HepG2 (cell line): ENCODE data around the gene CYP17A1. TPM values are rescaled to one million over a fixed set of nuclear protein-coding genes. Genes with fewer than 3 reads are reported as not detected.
A peak's percentile ranks its signal among the peaks of the same experiment; 100 is the strongest.

Experiments
- ELF4 ChIP-seq: sonication (generic); formaldehyde crosslinking; IDR thresholded peaks from 2 replicates; pipeline ENCODE4 v1.5.0; 2020; ENCODE audit warnings: missing genetic modification reagents, mild to moderate bottlenecking, moderate library complexity, borderline replicate concordance
- FOSL2 ChIP-seq: sonication (generic); formaldehyde crosslinking; IDR thresholded peaks from 2 replicates; pipeline ENCODE4 v1.4.0; 2020; ENCODE audit warnings: missing genetic modification reagents
- HCFC1 ChIP-seq: fragments of 150-350 bp; IDR thresholded peaks from 2 replicates; pipeline ENCODE4 v1.6.1; 2014; ENCODE audit warnings: low read depth, low read length
- HMGA1 ChIP-seq: sonication (generic); formaldehyde crosslinking; conservative IDR thresholded peaks from 2 replicates; pipeline ENCODE4 v1.4.0; 2020; ENCODE audit warnings: missing genetic modification reagents
- KDM5B ChIP-seq: sonication (generic); formaldehyde crosslinking; IDR thresholded peaks from 2 replicates; pipeline ENCODE4 v1.4.0; 2020; ENCODE audit warnings: missing genetic modification reagents, mild to moderate bottlenecking, borderline replicate concordance
- MAFK ChIP-seq, 2 experiments: IDR thresholded peaks in 1 of 2; conservative IDR thresholded peaks in 1 of 2; 2 replicates each; pipeline ENCODE4 v1.6.1; 2011; ENCODE audit warnings: improper control_type of control experiment in 2 of 2, low read length in 2 of 2
- MEIS2 ChIP-seq: sonication (generic); formaldehyde crosslinking; IDR thresholded peaks from 2 replicates; pipeline ENCODE4 v1.9.0; 2021; ENCODE audit warnings: mild to moderate bottlenecking, missing genetic modification reagents
- MXD4 ChIP-seq: IDR thresholded peaks from 2 replicates; pipeline ENCODE4 v1.6.1; 2016; ENCODE audit warnings: mild to moderate bottlenecking, missing biosample characterization, missing genetic modification reagents
- SYNCRIP ChIP-seq: fragments of 200-400 bp; formaldehyde crosslinking; IDR thresholded peaks from 2 replicates; pipeline ENCODE4 v1.6.1; 2018; ENCODE audit warnings: mild to moderate bottlenecking, low read depth, low read length; ENCODE audit not compliant: insufficient read depth
- ZBTB38 ChIP-seq: sonication (generic); formaldehyde crosslinking; IDR thresholded peaks from 2 replicates; pipeline ENCODE4 v1.5.1; 2020; ENCODE audit warnings: mild to moderate bottlenecking, missing genetic modification reagents
- ZNF3 ChIP-seq: IDR thresholded peaks from 2 replicates; pipeline ENCODE4 v1.7.0; 2017; ENCODE audit warnings: inconsistent platforms
- ZNF350 ChIP-seq: sonication (generic); formaldehyde crosslinking; IDR thresholded peaks from 2 replicates; pipeline ENCODE4 v1.4.0; 2020; ENCODE audit warnings: mild to moderate bottlenecking, low read depth, missing genetic modification reagents, borderline replicate concordance
- ZNF766 ChIP-seq: sonication (generic); formaldehyde crosslinking; IDR thresholded peaks from 2 replicates; pipeline ENCODE4 v1.5.0; 2020; ENCODE audit warnings: missing genetic modification reagents, borderline replicate concordance
- ZNF772 ChIP-seq: sonication (generic); formaldehyde crosslinking; IDR thresholded peaks from 2 replicates; pipeline ENCODE4 v1.5.0; 2020; ENCODE audit warnings: mild to moderate bottlenecking, missing genetic modification reagents
- polyA plus RNA-seq, 8 experiments: library from polyadenylated mRNA; depleted of rRNA in 3 of 8; stranded (reverse) in 7 of 8; unstranded in 1 of 8; fragments of >200 nt; fragmentation: Illumina TruSeq in 4 of 8; extraction: Trizol in 4 of 8; gene quantifications; 2 replicates each; pipeline versions ENCODE4 v1.2.1 to v1.2.3, GENCODE V29; 2011 to 2016; ENCODE audit warnings: low read depth in 4 of 8, missing spikeins in 1 of 8, mixed read lengths in 1 of 8; ENCODE audit not compliant: insufficient read depth in 1 of 8
- total RNA-seq, 5 experiments: library from RNA; depleted of rRNA; stranded (reverse); fragments of >200 nt; fragmentation: Illumina TruSeq; extraction: Trizol; gene quantifications; 2 replicates each; pipeline ENCODE4 v1.2.3, GENCODE V29; 2016; ENCODE audit warnings: low read depth in 1 of 5
- TF ChIP-seq, protein P1 (sequence below): sonication (generic); formaldehyde crosslinking; IDR thresholded peaks from 2 replicates; pipeline ENCODE4 v1.4.0; 2020; ENCODE audit warnings: mild to moderate bottlenecking, missing genetic modification reagents
- TF ChIP-seq, protein P2 (sequence below), 2 experiments: fragments of 450-650 bp in 1 of 2; sonication (generic) in 1 of 2; formaldehyde crosslinking; IDR thresholded peaks; 2 replicates each; pipeline versions ENCODE4 v1.5.0 to v1.8.0; 2020 to 2022; ENCODE audit warnings: mild to moderate bottlenecking in 1 of 2, missing genetic modification reagents in 1 of 2
- TF ChIP-seq, protein P3 (sequence below): sonication (generic); formaldehyde crosslinking; IDR thresholded peaks from 2 replicates; pipeline ENCODE4 v1.9.0; 2021; ENCODE audit warnings: missing genetic modification reagents, mild to moderate bottlenecking, borderline replicate concordance

CYP17A1 gene
- total and polyA plus RNA-seq, 2 of the 13 experiments (the other 11 are each of a cell fraction or from before 2014, with no cell fraction given), result 0.13 to 1.1 TPM

DNA sequence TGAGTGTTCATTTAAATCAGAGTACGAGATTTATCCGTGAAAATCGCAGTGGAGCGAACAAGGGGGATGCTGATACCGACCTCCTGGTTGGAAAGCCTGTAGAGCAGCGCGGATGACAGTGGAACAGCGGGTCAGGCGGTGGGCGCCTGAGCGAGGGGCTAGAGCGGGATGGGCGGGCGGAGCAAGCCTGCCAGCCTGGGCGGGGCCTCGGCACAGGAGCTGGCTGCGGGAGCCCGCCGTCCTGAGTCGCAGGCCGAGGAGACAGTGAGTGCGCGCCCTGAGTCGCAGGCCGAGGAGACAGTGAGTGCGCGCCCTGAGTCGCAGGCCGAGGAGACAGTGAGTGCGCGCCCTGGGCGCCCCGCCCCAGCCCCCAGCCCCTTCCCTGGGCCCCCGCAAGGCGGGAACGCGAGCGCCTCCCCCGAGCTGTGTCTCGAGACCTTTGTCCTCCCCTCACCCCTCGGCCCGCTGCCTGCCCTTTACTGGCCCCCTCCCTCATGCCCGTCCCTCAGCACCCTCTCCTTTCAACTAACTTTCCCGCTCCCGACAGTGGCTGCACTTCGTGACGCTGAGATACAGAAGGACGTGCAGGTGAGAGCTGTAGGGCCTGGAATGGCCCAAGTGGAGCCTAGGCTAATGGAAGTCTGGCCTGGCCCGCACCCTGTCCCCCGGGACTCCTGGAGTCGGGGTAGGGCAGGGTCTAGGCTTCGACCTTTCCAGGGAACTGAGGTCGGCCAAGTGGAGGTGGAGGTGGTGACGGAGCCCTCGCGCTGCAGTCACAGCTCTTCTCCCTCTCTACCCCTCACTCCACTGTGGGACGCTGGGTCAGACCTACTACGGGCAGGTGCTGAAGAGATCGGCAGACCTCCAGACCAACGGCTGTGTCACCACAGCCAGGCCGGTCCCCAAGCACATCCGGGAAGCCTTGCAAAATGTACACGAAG lies 32.3 kb upstream of the CYP17A1 start, which contains the start of gene AS3MT (continued):
- TF ChIP-seq ZBTB38 (CRISPR knock-in tag), result no peak
- TF ChIP-seq ZNF3 (CRISPR knock-in tag), result no peak
- TF ChIP-seq, protein P1, sequence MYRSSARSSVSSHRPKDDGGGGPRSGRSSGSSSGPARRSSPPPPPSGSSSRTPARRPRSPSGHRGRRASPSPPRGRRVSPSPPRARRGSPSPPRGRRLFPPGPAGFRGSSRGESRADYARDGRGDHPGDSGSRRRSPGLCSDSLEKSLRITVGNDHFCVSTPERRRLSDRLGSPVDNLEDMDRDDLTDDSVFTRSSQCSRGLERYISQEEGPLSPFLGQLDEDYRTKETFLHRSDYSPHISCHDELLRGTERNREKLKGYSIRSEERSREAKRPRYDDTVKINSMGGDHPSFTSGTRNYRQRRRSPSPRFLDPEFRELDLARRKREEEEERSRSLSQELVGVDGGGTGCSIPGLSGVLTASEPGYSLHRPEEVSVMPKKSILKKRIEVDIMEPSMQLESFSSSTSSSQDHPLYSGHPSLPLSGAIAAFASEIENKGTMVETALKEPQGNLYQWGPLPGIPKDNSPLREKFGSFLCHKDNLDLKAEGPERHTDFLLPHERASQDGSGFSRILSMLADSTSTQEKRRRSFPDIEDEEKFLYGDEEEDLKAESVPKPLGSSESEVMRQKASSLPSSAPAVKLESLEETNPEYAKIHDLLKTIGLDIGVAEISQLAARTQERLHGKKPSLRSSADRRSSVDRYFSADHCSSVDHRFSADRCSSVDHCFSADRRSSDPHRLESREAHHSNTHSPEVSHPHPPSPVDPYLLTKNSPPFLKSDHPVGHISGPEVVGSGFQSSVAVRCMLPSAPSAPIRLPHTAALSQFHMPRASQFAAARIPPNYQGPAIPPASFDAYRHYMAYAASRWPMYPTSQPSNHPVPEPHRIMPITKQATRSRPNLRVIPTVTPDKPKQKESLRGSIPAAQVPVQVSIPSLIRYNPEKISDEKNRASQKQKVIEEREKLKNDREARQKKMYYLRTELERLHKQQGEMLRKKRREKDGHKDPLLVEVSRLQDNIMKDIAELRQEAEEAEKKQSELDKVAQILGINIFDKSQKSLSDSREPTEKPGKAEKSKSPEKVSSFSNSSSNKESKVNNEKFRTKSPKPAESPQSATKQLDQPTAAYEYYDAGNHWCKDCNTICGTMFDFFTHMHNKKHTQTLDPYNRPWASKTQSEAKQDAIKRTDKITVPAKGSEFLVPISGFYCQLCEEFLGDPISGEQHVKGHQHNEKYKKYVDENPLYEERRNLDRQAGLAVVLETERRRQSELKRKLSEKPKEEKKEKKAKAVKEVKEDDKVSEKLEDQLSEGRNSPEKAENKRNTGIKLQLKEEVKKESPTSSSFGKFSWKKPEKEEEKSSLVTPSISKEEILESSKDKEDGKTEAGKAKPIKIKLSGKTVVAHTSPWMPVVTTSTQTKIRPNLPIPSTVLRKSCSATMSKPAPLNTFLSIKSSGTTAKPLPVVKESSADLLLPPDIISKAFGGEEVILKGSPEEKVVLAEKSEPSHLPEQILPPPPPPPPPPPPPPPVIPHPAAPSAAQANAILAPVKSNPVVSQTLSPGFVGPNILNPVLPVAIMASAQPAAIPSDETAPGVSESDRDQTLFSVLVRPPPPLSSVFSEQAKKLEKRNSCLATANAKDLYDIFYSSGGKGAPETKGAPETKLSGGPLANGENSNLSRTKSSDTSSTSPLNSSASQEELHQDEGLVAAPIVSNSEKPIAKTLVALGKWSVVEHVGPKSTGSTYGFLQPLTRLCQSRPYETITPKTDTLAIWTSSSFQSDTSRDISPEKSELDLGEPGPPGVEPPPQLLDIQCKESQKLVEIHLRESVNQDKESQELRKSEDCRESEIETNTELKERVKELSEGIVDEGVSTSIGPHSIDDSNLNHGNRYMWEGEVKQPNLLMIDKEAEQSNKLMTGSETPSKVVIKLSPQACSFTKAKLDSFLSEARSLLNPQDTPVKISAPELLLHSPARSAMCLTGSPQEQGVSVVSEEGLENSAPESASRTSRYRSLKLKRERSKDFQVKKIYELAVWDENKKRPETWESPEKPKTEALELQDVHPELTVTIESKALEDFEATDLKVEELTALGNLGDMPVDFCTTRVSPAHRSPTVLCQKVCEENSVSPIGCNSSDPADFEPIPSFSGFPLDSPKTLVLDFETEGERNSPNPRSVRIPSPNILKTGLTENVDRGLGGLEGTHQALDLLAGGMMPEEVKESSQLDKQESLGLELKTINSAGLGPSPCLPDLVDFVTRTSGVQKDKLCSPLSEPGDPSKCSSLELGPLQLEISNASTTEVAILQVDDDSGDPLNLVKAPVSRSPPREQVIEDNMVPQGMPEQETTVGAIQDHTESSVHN, result no peak
- peak; percentile 90 for TF ChIP-seq KDM5B (CRISPR knock-in tag)
- TF ChIP-seq ZNF350, result peak; percentile 67
- no peak for TF ChIP-seq ELF4 (CRISPR knock-in tag)
- TF ChIP-seq, protein P2, sequence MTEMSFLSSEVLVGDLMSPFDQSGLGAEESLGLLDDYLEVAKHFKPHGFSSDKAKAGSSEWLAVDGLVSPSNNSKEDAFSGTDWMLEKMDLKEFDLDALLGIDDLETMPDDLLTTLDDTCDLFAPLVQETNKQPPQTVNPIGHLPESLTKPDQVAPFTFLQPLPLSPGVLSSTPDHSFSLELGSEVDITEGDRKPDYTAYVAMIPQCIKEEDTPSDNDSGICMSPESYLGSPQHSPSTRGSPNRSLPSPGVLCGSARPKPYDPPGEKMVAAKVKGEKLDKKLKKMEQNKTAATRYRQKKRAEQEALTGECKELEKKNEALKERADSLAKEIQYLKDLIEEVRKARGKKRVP (CRISPR knock-in tag; IDR thresholded peaks at IDR 0.05), result no peak
- no peak for TF ChIP-seq FOSL2 (CRISPR knock-in tag)
- no peak for TF ChIP-seq HMGA1 (CRISPR knock-in tag)
- no peak for TF ChIP-seq SYNCRIP
- TF ChIP-seq MXD4 (CRISPR knock-in tag), result no peak
- no peak for TF ChIP-seq HCFC1
- TF ChIP-seq, protein P3, sequence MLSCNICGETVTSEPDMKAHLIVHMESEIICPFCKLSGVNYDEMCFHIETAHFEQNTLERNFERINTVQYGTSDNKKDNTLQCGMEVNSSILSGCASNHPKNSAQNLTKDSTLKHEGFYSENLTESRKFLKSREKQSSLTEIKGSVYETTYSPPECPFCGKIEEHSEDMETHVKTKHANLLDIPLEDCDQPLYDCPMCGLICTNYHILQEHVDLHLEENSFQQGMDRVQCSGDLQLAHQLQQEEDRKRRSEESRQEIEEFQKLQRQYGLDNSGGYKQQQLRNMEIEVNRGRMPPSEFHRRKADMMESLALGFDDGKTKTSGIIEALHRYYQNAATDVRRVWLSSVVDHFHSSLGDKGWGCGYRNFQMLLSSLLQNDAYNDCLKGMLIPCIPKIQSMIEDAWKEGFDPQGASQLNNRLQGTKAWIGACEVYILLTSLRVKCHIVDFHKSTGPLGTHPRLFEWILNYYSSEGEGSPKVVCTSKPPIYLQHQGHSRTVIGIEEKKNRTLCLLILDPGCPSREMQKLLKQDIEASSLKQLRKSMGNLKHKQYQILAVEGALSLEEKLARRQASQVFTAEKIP, result no peak
- TF ChIP-seq ZNF766, result no peak
- no peak for TF ChIP-seq MAFK (conservative IDR thresholded peaks at IDR 0.05 in 1 of 2, IDR thresholded peaks at IDR 0.05 in 1 of 2; ENCODE audit: low read length in 2 of 2)
- no peak for TF ChIP-seq MEIS2 (CRISPR knock-in tag)
- TF ChIP-seq ZNF772 (CRISPR knock-in tag), result no peak; the same call in 1 of the 2 replicates
